Activated naive CD4-positive, alpha-beta T cell treated with anti-CD3 and anti-CD28 coated beads, Interleukin-2, amount 50 U/mL, for 24 hours (primary cell): ENCODE data around the gene SNX2.
"Not testable (repeated sequence)": the region's sequence is repeated elsewhere in the genome, so short reads cannot be mapped to it uniquely, and the experiment has no call there.

ENCODE experiments used
- H3K27ac Mint-ChIP-seq: one replicate; pipeline ENCODE4 v1.8.0; 2021; ENCODE audit warnings: mild to moderate bottlenecking, mixed read lengths
- H3K27me3 Mint-ChIP-seq: one replicate; pipeline ENCODE4 v1.8.0; 2021; ENCODE audit warnings: mixed read lengths
- H3K36me3 Mint-ChIP-seq: one replicate; pipeline ENCODE4 v1.8.0; 2021; ENCODE audit warnings: mixed read lengths
- H3K4me1 Mint-ChIP-seq: one replicate; pipeline ENCODE4 v1.8.0; 2021; ENCODE audit warnings: mixed read lengths
- H3K4me3 Mint-ChIP-seq: one replicate; pipeline ENCODE4 v1.8.0; 2021; ENCODE audit warnings: mild to moderate bottlenecking, mixed read lengths
- H3K9me3 Mint-ChIP-seq: one replicate; pipeline ENCODE4 v1.8.0; 2021; ENCODE audit warnings: mixed read lengths

Gene SNX2

GRCh38 chr5:122759241-122760070 lies 15.4 kb upstream of the SNX2 start:
- H3K27ac Mint-ChIP-seq = no peak overlapping the region

GRCh38 chr5:122760236-122760635 lies 14.6 kb upstream of the SNX2 start:
- Mint-ChIP-seq H3K4me1 (peaks cover 4% of the 10 kb centered on the region), H3K4me3 (no peak overlapping the region), H3K27me3 (no peaks in the 10 kb centered on the region), H3K9me3 (no peaks in the 10 kb centered on the region), H3K36me3 (no peaks in the 10 kb centered on the region), H3K27ac (no peak overlapping the region)

More at GRCh38 chr5:122759241-122760070, 15.4 kb upstream of the SNX2 start:
- Mint-ChIP-seq H3K36me3 (no peaks in the 10 kb centered on the region), H3K4me3 (no peak overlapping the region), H3K9me3 (no peaks in the 10 kb centered on the region), H3K4me1 (peaks cover 4% of the 10 kb centered on the region), H3K27me3 (no peaks in the 10 kb centered on the region)

DNA sequence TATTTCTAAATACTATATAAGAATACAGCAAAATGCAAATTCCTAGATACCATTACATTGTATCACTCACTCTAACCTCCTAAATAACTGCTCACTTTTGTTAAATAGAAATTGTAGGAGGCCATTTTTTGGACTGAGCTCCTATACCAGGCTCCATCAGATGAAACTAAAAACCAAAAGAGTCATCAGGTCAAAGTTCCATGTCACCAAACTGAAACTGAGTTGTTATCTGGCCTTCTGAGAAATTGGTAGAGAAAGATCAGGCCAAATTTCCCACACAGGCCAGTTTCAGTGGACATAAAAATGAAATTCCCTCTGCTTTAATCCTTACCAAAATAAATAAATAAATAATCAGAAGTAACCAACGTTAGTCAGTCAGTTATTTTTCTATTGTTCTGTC lies 13.8 kb upstream of the SNX2 start:
- H3K36me3 Mint-ChIP-seq = no peaks in the 10 kb centered on the region
- no peaks in the 10 kb centered on the region for H3K27me3 Mint-ChIP-seq
- no peaks in the 10 kb centered on the region for H3K9me3 Mint-ChIP-seq
- no peak overlapping the region for H3K27ac Mint-ChIP-seq
- no peak overlapping the region for H3K4me3 Mint-ChIP-seq
- peaks cover under 1% of the 10 kb centered on the region for H3K4me1 Mint-ChIP-seq

DNA sequence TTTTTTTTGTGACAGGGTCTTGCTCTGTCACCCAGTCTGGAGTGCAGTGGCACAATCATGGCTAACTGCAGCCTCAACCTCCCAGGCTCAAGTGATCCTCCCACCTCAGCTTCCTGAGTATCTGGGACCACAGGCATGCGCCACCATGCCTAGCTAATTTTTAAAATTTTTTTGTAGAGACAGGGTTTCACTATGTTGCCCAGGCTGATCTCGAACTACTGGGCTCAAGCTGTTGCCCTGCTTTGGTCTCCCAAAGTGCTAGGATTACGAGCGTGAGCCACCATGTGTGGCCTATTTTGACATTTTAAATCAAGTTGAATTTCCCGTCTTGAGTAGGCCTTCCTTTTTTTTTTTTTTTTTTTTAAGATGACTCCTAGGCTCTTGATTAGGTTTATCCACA lies 13.0 kb upstream of the SNX2 start:
- not testable (repeated sequence) for H3K27me3 Mint-ChIP-seq, H3K9me3 Mint-ChIP-seq, H3K4me1 Mint-ChIP-seq, H3K27ac Mint-ChIP-seq, H3K36me3 Mint-ChIP-seq, H3K4me3 Mint-ChIP-seq

GRCh38 chr5:122766130-122766529 lies 8.8 kb upstream of the SNX2 start:
- no peaks in the 10 kb centered on the region for H3K36me3 Mint-ChIP-seq
- H3K4me1 Mint-ChIP-seq = no peaks in the 10 kb centered on the region
- no peak overlapping the region for H3K4me3 Mint-ChIP-seq
- no peak overlapping the region for H3K27ac Mint-ChIP-seq
- no peaks in the 10 kb centered on the region for H3K27me3 Mint-ChIP-seq
- no peaks in the 10 kb centered on the region for H3K9me3 Mint-ChIP-seq

- Mint-ChIP-seq H3K36me3 (no peaks in the 10 kb centered on the region), H3K4me3 (no peak overlapping the region), H3K27me3 (no peaks in the 10 kb centered on the region), H3K27ac (no peak overlapping the region), H3K4me1 (peaks cover 8% of the 10 kb centered on the region), H3K9me3 (no peaks in the 10 kb centered on the region)
Measured at GRCh38 chr5:122770477-122770876, 4.4 kb upstream of the SNX2 start.

GRCh38 chr5:122772446-122772845 lies 2.4 kb upstream of the SNX2 start:
- Mint-ChIP-seq H3K4me1 (peaks cover 25% of the 10 kb centered on the region), H3K27ac (no peak overlapping the region), H3K27me3 (no peaks in the 10 kb centered on the region), H3K9me3 (no peaks in the 10 kb centered on the region), H3K36me3 (no peaks in the 10 kb centered on the region), H3K4me3 (no peak overlapping the region)

DNA sequence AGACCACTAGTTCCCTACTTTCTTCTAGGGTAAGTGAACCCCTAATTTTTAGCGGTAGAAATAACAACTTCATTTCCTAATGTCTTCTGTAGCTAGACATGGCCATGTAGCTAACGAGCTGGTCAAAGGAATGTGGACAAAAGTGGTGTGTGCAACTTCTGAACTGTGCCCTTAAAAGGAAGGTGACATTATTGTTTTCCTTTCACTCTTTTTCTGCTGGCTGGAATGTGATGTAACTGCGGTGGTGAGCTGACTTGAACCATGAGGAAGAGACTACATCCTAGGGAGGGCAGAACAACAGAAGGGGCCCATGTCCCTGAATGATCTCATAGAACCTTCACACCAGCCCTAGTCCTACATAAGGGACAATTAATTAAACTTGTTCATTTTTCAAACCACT lies 1.3 kb upstream of the SNX2 start:
- H3K9me3 Mint-ChIP-seq = no peaks in the 10 kb centered on the region
- H3K27me3 Mint-ChIP-seq = no peaks in the 10 kb centered on the region
- H3K27ac Mint-ChIP-seq = no peak overlapping the region
- no peaks in the 10 kb centered on the region for H3K36me3 Mint-ChIP-seq
- H3K4me1 Mint-ChIP-seq = peaks cover 36% of the 10 kb centered on the region
- H3K4me3 Mint-ChIP-seq = peak overlapping the region; percentile 49

- H3K9me3 Mint-ChIP-seq = no peaks in the 10 kb centered on the region
- no peaks in the 10 kb centered on the region for H3K27me3 Mint-ChIP-seq
- H3K27ac Mint-ChIP-seq = peak overlapping the region; percentile 76
- H3K4me3 Mint-ChIP-seq = peak overlapping the region; percentile 95
- H3K4me1 Mint-ChIP-seq = peaks cover 44% of the 10 kb centered on the region
- H3K36me3 Mint-ChIP-seq = peaks cover 2% of the 10 kb centered on the region
Measured at GRCh38 chr5:122774519-122774860, 390 bp upstream of the SNX2 start.

GRCh38 chr5:122775550-122776542 lies 966 bp downstream of the SNX2 start:
- Mint-ChIP-seq H3K9me3 (no peaks in the 10 kb centered on the region), H3K4me3 (peak overlapping the region; percentile 95), H3K4me1 (peaks cover 57% of the 10 kb centered on the region), H3K27ac (peak overlapping the region; percentile 89), H3K36me3 (peaks cover 4% of the 10 kb centered on the region), H3K27me3 (no peaks in the 10 kb centered on the region)

GRCh38 chr5:122778157-122778556 lies 3.3 kb downstream of the SNX2 start:
- Mint-ChIP-seq H3K4me3 (peak overlapping the region; percentile 59), H3K27me3 (no peaks in the 10 kb centered on the region), H3K27ac (peak overlapping the region; percentile 66), H3K36me3 (peaks cover 4% of the 10 kb centered on the region), H3K9me3 (no peaks in the 10 kb centered on the region), H3K4me1 (peaks cover 66% of the 10 kb centered on the region)

GRCh38 chr5:122779451-122779850 lies 4.6 kb downstream of the SNX2 start:
- H3K4me1 Mint-ChIP-seq = peaks cover 73% of the 10 kb centered on the region

DNA sequence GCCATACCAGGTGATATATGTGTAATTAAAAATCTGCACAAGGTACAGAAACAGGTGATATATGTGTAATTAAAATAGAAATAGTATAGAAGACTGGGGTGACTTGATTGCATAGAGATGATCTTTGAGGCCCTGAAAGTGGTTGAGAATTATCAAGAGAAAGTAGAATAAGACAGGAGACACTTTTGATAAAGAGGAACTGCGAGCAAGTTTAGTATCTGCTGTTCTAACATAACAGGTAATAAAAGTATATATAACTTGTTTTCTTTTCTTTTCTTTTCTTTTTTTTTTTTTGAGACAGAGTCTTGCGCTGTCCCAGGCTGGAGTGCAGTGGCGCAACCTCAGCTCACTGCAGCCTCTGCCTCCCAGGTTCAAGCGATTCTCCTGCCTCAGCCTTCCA lies 5.4 kb downstream of the SNX2 start:
- Mint-ChIP-seq H3K4me3 (no peak overlapping the region), H3K4me1 (peaks cover 76% of the 10 kb centered on the region), H3K9me3 (no peaks in the 10 kb centered on the region)

More at GRCh38 chr5:122779451-122779850, 4.6 kb downstream of the SNX2 start:
- Mint-ChIP-seq H3K4me3 (peak overlapping the region; percentile 13), H3K9me3 (no peaks in the 10 kb centered on the region), H3K36me3 (peaks cover 6% of the 10 kb centered on the region), H3K27me3 (no peaks in the 10 kb centered on the region), H3K27ac (no peak overlapping the region)

DNA sequence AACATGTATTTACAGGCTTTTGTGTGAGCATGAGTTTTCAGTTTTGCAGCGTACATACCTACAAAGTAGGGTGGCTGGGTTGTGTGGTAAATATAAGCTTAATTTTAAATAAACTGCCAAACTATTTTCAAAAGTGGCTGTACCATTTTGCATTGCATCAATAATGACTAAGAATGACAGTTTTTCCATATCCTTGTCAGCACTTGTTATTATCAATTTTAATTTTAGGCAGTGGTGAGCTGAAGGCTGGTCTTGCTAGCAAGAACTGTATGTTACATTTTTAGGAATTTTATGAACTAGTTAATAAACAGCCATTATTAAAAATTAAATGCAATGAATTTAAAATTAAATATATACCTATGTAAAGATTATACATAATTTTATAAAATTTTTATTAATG lies 6.6 kb downstream of the SNX2 start:
- Mint-ChIP-seq H3K36me3 (peaks cover 15% of the 10 kb centered on the region), H3K4me1 (peaks cover 72% of the 10 kb centered on the region), H3K27ac (no peak overlapping the region), H3K9me3 (peaks cover 5% of the 10 kb centered on the region), H3K27me3 (no peaks in the 10 kb centered on the region), H3K4me3 (no peak overlapping the region)

More for the DNA sequence above, 5.4 kb downstream of the SNX2 start:
- Mint-ChIP-seq H3K27ac (no peak overlapping the region), H3K27me3 (no peaks in the 10 kb centered on the region), H3K36me3 (peaks cover 11% of the 10 kb centered on the region)

DNA sequence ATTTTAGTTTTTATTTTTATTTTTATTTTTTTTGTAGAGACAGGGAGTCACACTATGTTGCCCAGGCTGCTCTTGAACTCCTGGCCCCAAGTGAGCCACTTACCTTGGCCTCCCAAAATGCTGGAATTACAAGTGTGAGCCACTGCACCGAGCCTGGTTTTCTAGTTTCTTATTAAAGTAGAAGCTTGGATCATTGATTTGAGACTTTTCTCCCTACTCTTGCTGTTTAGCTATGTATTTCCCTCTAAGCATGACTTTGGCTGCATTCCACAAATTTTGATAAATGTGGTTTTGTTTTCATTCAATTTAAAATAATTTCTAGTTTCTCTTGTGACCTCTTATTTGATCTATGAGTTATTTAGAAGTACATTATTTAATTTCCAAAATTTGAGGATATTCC lies 10.4 kb downstream of the SNX2 start:
- peak overlapping the region; percentile 44 for H3K4me3 Mint-ChIP-seq
- no peak overlapping the region for H3K27ac Mint-ChIP-seq
- peaks cover 56% of the 10 kb centered on the region for H3K4me1 Mint-ChIP-seq
- H3K27me3 Mint-ChIP-seq = no peaks in the 10 kb centered on the region
- peaks cover 27% of the 10 kb centered on the region for H3K36me3 Mint-ChIP-seq
- peaks cover 5% of the 10 kb centered on the region for H3K9me3 Mint-ChIP-seq

- Mint-ChIP-seq H3K4me3 (no peak overlapping the region), H3K27ac (no peak overlapping the region)
Measured at GRCh38 chr5:122788371-122788770, 13.5 kb downstream of the SNX2 start.

More at GRCh38 chr5:122788371-122788770, 13.5 kb downstream of the SNX2 start:
- Mint-ChIP-seq H3K36me3 (peaks cover 33% of the 10 kb centered on the region), H3K4me1 (peaks cover 54% of the 10 kb centered on the region), H3K9me3 (peaks cover 5% of the 10 kb centered on the region), H3K27me3 (no peaks in the 10 kb centered on the region)
